ENCODE data around the gene RBM44. TPM values are rescaled to one million over a fixed set of nuclear protein-coding genes. Genes with fewer than 3 reads are reported as not detected.
"Not testable (repeated sequence)": the region's sequence is repeated elsewhere in the genome, so short reads cannot be mapped to it uniquely, and the experiment has no call there.

The RBM44 gene
- total and polyA plus RNA-seq, 2 donors (not counting 1 experiment from before 2014, with no cell fraction given): 0.17 to 0.34 TPM

DNA sequence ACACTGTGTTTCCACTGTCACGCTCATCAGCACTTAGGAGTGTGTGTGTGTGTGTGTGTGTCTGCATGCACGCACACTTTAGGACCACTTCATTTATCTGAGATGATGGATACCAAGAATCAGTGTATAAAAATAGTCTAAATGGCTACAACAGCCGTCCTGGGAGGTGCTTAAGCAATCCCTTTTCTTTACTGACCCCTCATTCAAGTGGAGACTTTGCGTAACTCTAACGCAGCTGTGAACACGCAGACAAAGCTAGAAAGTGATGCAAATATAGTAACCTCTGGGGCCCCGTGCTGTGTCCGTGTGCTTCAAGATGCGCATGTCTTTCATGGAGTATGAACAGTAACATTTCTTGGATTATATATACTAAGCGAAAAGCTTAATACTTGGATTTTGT is 40.4 kb upstream of the RBM44 start:
- peaks cover 14% of the 10 kb centered on the region for H3K36me3 ChIP-seq (ENCODE audit: control insufficient read depth, insufficient read depth, low read length)
- H3K4me2 ChIP-seq (ENCODE audit: extremely low read depth, insufficient read depth, low read length): no peak overlapping the region
- H4K20me1 ChIP-seq (ENCODE audit: control insufficient read depth, extremely low read depth, insufficient read depth, low read length): no peaks in the 10 kb centered on the region
- H3K27me3 ChIP-seq (ENCODE audit: control insufficient read depth, insufficient read depth, low read length): no peaks in the 10 kb centered on the region
- H3K4me3 ChIP-seq (replicated peaks in 1 of 4; ENCODE audit: control extremely low read depth in 1 of 4, insufficient read depth in 1 of 4, low read depth in 3 of 4, low read length in 4 of 4): no peak overlapping the region
- no peak overlapping the region for H2AFZ ChIP-seq (ENCODE audit: low read length)
- no peaks in the 10 kb centered on the region for H3K79me2 ChIP-seq (ENCODE audit: control insufficient read depth, insufficient read depth, low read length)
- no peak for DNase-seq (ENCODE audit: low read depth in 2 of 2)
- H3K4me1 ChIP-seq (ENCODE audit: control insufficient read depth, extremely low read depth, insufficient read depth, low read length): no peaks in the 10 kb centered on the region
- TF ChIP-seq, protein P1, sequence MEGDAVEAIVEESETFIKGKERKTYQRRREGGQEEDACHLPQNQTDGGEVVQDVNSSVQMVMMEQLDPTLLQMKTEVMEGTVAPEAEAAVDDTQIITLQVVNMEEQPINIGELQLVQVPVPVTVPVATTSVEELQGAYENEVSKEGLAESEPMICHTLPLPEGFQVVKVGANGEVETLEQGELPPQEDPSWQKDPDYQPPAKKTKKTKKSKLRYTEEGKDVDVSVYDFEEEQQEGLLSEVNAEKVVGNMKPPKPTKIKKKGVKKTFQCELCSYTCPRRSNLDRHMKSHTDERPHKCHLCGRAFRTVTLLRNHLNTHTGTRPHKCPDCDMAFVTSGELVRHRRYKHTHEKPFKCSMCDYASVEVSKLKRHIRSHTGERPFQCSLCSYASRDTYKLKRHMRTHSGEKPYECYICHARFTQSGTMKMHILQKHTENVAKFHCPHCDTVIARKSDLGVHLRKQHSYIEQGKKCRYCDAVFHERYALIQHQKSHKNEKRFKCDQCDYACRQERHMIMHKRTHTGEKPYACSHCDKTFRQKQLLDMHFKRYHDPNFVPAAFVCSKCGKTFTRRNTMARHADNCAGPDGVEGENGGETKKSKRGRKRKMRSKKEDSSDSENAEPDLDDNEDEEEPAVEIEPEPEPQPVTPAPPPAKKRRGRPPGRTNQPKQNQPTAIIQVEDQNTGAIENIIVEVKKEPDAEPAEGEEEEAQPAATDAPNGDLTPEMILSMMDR (conservative IDR thresholded peaks at IDR 0.05 in 1 of 2, IDR thresholded peaks at IDR 0.05 in 1 of 2; ENCODE audit: low read depth in 1 of 2, low read length in 2 of 2): no peak
- TF ChIP-seq EZH2 (IDR thresholded peaks at IDR 0.05; ENCODE audit: low read length, missing control alignments): no peak
- no peak overlapping the region for H3K9ac ChIP-seq (ENCODE audit: insufficient read depth, low read length)
- no peaks in the 10 kb centered on the region for H3K9me3 ChIP-seq (ENCODE audit: control insufficient read depth, insufficient read depth, low read depth, low read length)
- H3K27ac ChIP-seq (ENCODE audit: insufficient read depth, low read length): no peak overlapping the region

DNA sequence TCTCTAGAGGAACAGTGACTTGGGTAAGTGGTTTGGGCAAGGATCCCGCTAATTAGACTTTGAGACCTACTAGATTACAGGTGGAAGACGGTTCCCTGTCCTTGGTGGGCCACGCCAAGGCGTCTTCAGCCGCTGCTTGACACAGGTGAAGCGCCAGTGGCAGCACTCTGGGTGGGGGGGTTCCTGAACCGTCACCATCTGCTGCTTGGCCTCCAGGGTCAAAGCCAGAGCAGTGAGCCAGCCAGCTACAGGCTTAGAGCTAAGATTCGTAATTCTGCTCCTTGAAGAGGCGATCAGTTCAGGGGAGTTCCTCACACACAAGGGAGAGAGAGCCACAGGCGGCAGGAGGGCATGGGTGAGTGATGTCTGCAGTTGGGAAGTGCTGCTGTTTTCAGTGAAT is 39.4 kb upstream of the RBM44 start:
- Histone ChIP-seq H3K27me3 (ENCODE audit: control insufficient read depth, insufficient read depth, low read length) (no peaks in the 10 kb centered on the region), H3K4me2 (ENCODE audit: extremely low read depth, insufficient read depth, low read length) (no peak overlapping the region), H3K79me2 (ENCODE audit: control insufficient read depth, insufficient read depth, low read length) (no peaks in the 10 kb centered on the region), H3K4me3 (replicated peaks in 1 of 4; ENCODE audit: control extremely low read depth in 1 of 4, insufficient read depth in 1 of 4, low read depth in 3 of 4, low read length in 4 of 4) (no peak overlapping the region), H4K20me1 (ENCODE audit: control insufficient read depth, extremely low read depth, insufficient read depth, low read length) (no peaks in the 10 kb centered on the region), H2AFZ (ENCODE audit: low read length) (no peak overlapping the region), H3K36me3 (ENCODE audit: control insufficient read depth, insufficient read depth, low read length) (peaks cover 16% of the 10 kb centered on the region), H3K9ac (ENCODE audit: insufficient read depth, low read length) (no peak overlapping the region), H3K4me1 (ENCODE audit: control insufficient read depth, extremely low read depth, insufficient read depth, low read length) (no peaks in the 10 kb centered on the region), H3K9me3 (ENCODE audit: control insufficient read depth, insufficient read depth, low read depth, low read length) (no peaks in the 10 kb centered on the region), H3K27ac (ENCODE audit: insufficient read depth, low read length) (no peak overlapping the region)
- no peak for DNase-seq (ENCODE audit: low read depth in 2 of 2)
- no peak for TF ChIP-seq EZH2 (IDR thresholded peaks at IDR 0.05; ENCODE audit: low read length, missing control alignments)
- TF ChIP-seq, protein P1 (conservative IDR thresholded peaks at IDR 0.05 in 1 of 2, IDR thresholded peaks at IDR 0.05 in 1 of 2; ENCODE audit: low read depth in 1 of 2, low read length in 2 of 2): no peak

GRCh38 chr2:237760506-237761502 is 37.8 kb upstream of the RBM44 start:
- no peak for TF ChIP-seq EZH2 (IDR thresholded peaks at IDR 0.05; ENCODE audit: low read length, missing control alignments)
- TF ChIP-seq, protein P1 (conservative IDR thresholded peaks at IDR 0.05 in 1 of 2, IDR thresholded peaks at IDR 0.05 in 1 of 2; ENCODE audit: low read depth in 1 of 2, low read length in 2 of 2): no peak
- Histone ChIP-seq H2AFZ (ENCODE audit: low read length) (no peak overlapping the region), H3K4me1 (ENCODE audit: control insufficient read depth, extremely low read depth, insufficient read depth, low read length) (peaks cover under 1% of the 10 kb centered on the region), H3K9ac (ENCODE audit: insufficient read depth, low read length) (no peak overlapping the region), H3K79me2 (ENCODE audit: control insufficient read depth, insufficient read depth, low read length) (no peaks in the 10 kb centered on the region), H3K4me2 (ENCODE audit: extremely low read depth, insufficient read depth, low read length) (no peak overlapping the region), H3K4me3 (replicated peaks in 1 of 4; ENCODE audit: control extremely low read depth in 1 of 4, insufficient read depth in 1 of 4, low read depth in 3 of 4, low read length in 4 of 4) (no peak overlapping the region), H4K20me1 (ENCODE audit: control insufficient read depth, extremely low read depth, insufficient read depth, low read length) (no peaks in the 10 kb centered on the region), H3K27me3 (ENCODE audit: control insufficient read depth, insufficient read depth, low read length) (no peaks in the 10 kb centered on the region), H3K36me3 (ENCODE audit: control insufficient read depth, insufficient read depth, low read length) (peaks cover 10% of the 10 kb centered on the region), H3K9me3 (ENCODE audit: control insufficient read depth, insufficient read depth, low read depth, low read length) (no peaks in the 10 kb centered on the region), H3K27ac (ENCODE audit: insufficient read depth, low read length) (no peak overlapping the region)
- peak in 1 of 2 donors; percentile 45 for DNase-seq (ENCODE audit: low read depth in 2 of 2)

- not testable (repeated sequence) for H4K20me1 ChIP-seq (ENCODE audit: control insufficient read depth, extremely low read depth, insufficient read depth, low read length); H3K27ac ChIP-seq (ENCODE audit: insufficient read depth, low read length); H3K9ac ChIP-seq (ENCODE audit: insufficient read depth, low read length); H3K27me3 ChIP-seq (ENCODE audit: control insufficient read depth, insufficient read depth, low read length); H2AFZ ChIP-seq (ENCODE audit: low read length); H3K4me2 ChIP-seq (ENCODE audit: extremely low read depth, insufficient read depth, low read length); H3K79me2 ChIP-seq (ENCODE audit: control insufficient read depth, insufficient read depth, low read length); H3K4me1 ChIP-seq (ENCODE audit: control insufficient read depth, extremely low read depth, insufficient read depth, low read length); H3K9me3 ChIP-seq (ENCODE audit: control insufficient read depth, insufficient read depth, low read depth, low read length); H3K4me3 ChIP-seq (replicated peaks in 1 of 4; ENCODE audit: control extremely low read depth in 1 of 4, insufficient read depth in 1 of 4, low read depth in 3 of 4, low read length in 4 of 4)
- peaks cover 12% of the 10 kb centered on the region for H3K36me3 ChIP-seq (ENCODE audit: control insufficient read depth, insufficient read depth, low read length)
- DNase-seq (ENCODE audit: low read depth in 2 of 2): peak; percentile 69 to 93
Measured at GRCh38 chr2:237762291-237763182, 36.0 kb upstream of the RBM44 start.

Data from fibroblast of lung (primary cell).